Parathyroid adenoma (tissue), 2 donors: ENCODE results near the gene ARSB.
"Not testable (repeated sequence)": the region's sequence is repeated elsewhere in the genome, so short reads cannot be mapped to it uniquely, and the experiment has no call there.

Experiments used
- H2AFZ ChIP-seq: fragments of 300-600 bp; sonication (generic); one replicate; pipeline ENCODE4 v1.7.0; 2017; ENCODE audit warnings: antibody characterized with exemption, mild to moderate bottlenecking
- H3K27ac ChIP-seq: fragments of 300-600 bp; sonication (generic); one replicate; pipeline ENCODE4 v1.7.0; 2017
- H3K27me3 ChIP-seq: fragments of 300-600 bp; sonication (generic); one replicate; pipeline ENCODE4 v1.7.0; 2017; ENCODE audit warnings: low read length; ENCODE audit not compliant: control insufficient read depth, insufficient read depth
- H3K36me3 ChIP-seq: fragments of 300-600 bp; sonication (generic); one replicate; pipeline ENCODE4 v1.7.0; 2017; ENCODE audit warnings: low read length; ENCODE audit not compliant: control insufficient read depth, insufficient read depth
- H3K4me1 ChIP-seq: fragments of 300-600 bp; sonication (generic); one replicate; pipeline ENCODE4 v1.7.0; 2017; ENCODE audit warnings: control low read depth
- H3K4me2 ChIP-seq: fragments of 300-600 bp; sonication (generic); one replicate; pipeline ENCODE4 v1.7.0; 2017; ENCODE audit warnings: low read length
- H3K4me3 ChIP-seq: fragments of 300-600 bp; sonication (generic); one replicate; pipeline ENCODE4 v1.7.0; 2017; ENCODE audit warnings: low read depth, low read length
- H3K79me2 ChIP-seq: fragments of 300-600 bp; sonication (generic); one replicate; pipeline ENCODE4 v1.7.0; 2017; ENCODE audit warnings: control low read depth
- H3K9ac ChIP-seq: fragments of 300-600 bp; sonication (generic); one replicate; pipeline ENCODE4 v1.7.0; 2017; ENCODE audit warnings: mild to moderate bottlenecking
- H3K9me3 ChIP-seq: fragments of 300-600 bp; sonication (generic); one replicate; pipeline ENCODE4 v1.7.0; 2017; ENCODE audit warnings: low read length; ENCODE audit not compliant: control insufficient read depth
- TF ChIP-seq, protein P1 (sequence below): fragments of 300-600 bp; sonication (generic); IDR thresholded peaks from one replicate; pipeline ENCODE4 v1.7.0; 2017; ENCODE audit warnings: antibody characterized with exemption, mild to moderate bottlenecking
- donor health status: primary hyperparathyroidism.

The ARSB gene

DNA sequence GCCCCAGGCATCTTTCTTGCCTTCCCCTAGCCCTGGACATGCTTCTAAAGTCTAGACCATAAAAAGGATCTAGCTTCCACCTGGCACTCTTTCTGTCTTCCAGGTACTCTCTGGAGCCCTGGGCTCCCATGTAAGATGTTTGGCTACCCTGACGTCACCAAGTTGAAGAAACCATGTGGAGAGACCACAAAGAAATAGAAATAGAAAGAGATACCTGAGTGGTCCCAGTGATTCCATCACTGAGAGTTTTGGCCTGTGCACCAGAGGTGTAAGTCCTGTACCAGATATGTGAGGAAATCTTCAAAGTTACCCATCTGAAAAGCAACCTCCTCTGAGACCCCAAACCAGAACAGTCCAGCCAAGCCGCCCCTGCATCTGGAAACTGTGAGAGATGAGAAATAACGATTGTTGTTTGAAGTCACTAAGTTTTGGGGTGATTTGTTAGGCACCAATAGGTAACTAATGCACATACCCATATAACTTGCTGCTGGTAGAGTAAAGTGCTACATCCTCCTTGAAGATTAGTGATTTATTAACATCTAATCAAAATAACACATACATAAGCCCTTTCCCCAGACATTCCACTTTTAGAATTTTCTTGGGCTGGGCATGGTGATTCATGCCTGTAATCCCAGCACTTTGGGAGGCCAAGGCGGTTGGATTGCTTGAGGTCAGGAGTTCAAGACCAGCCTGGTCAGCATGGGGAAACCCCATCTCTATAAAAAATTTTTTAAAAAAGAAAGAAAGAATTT is 250.8 kb downstream of the ARSB start:
- Histone ChIP-seq H3K27ac (no peak overlapping the region), H3K4me3 (no peak overlapping the region), H3K27me3 (no peaks in the 10 kb centered on the region), H2AFZ (no peak overlapping the region), H3K4me2 (no peak overlapping the region), H3K79me2 (no peaks in the 10 kb centered on the region), H3K9ac (no peak overlapping the region), H3K36me3 (no peaks in the 10 kb centered on the region), H3K9me3 (no peaks in the 10 kb centered on the region), H3K4me1 (no peaks in the 10 kb centered on the region)
- TF ChIP-seq, protein P1, sequence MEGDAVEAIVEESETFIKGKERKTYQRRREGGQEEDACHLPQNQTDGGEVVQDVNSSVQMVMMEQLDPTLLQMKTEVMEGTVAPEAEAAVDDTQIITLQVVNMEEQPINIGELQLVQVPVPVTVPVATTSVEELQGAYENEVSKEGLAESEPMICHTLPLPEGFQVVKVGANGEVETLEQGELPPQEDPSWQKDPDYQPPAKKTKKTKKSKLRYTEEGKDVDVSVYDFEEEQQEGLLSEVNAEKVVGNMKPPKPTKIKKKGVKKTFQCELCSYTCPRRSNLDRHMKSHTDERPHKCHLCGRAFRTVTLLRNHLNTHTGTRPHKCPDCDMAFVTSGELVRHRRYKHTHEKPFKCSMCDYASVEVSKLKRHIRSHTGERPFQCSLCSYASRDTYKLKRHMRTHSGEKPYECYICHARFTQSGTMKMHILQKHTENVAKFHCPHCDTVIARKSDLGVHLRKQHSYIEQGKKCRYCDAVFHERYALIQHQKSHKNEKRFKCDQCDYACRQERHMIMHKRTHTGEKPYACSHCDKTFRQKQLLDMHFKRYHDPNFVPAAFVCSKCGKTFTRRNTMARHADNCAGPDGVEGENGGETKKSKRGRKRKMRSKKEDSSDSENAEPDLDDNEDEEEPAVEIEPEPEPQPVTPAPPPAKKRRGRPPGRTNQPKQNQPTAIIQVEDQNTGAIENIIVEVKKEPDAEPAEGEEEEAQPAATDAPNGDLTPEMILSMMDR = no peak

DNA sequence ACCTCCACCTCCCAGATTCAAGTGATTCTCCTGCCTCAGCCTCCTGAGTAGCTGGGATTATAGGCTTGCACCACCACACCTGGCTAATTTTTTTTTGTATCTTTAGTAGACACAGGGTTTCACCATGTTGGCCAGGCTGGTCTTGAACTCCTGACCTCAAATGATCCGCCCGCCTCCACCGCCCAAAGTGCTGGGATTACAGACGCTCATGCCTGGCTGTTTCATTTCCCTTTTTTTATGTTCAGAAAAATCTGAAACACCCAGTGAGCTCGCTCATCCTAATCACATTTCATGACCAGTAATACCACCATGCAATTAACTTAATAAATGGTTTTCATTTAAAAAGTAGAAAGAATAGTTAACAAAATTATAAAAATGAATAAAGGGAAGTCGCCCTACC is 252.4 kb downstream of the ARSB start:
- H3K79me2 ChIP-seq, H3K4me3 ChIP-seq, H3K27me3 ChIP-seq, H3K36me3 ChIP-seq, H2AFZ ChIP-seq, H3K27ac ChIP-seq, H3K4me1 ChIP-seq, H3K9ac ChIP-seq, H3K9me3 ChIP-seq, H3K4me2 ChIP-seq: not testable (repeated sequence)

DNA sequence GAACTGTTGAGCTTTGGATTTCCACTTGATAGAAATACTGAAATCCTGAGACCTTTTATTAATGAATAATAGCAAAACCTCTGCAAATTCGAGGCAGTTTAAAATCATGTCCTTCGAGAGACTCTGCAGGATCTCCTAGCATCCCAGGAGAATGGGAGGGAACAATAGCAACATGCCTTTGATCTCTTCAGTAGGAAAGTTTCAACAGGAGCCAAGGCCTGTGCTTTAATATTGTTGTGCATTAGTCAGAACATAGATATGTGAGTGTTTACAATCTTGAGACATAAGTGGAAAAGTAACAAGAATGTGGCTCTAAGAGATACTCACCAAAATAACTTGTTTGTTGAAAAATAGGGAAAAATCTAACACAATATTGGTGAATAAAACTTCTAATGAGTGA is 253.2 kb downstream of the ARSB start:
- H3K4me1 ChIP-seq = no peaks in the 10 kb centered on the region
- no peaks in the 10 kb centered on the region for H3K27me3 ChIP-seq
- TF ChIP-seq, protein P1 = no peak
- no peaks in the 10 kb centered on the region for H3K9me3 ChIP-seq
- no peaks in the 10 kb centered on the region for H3K36me3 ChIP-seq
- no peak overlapping the region for H3K9ac ChIP-seq
- H3K4me3 ChIP-seq = no peak overlapping the region
- H2AFZ ChIP-seq = no peak overlapping the region
- H3K4me2 ChIP-seq = no peak overlapping the region
- H3K27ac ChIP-seq = no peak overlapping the region
- no peaks in the 10 kb centered on the region for H3K79me2 ChIP-seq

DNA sequence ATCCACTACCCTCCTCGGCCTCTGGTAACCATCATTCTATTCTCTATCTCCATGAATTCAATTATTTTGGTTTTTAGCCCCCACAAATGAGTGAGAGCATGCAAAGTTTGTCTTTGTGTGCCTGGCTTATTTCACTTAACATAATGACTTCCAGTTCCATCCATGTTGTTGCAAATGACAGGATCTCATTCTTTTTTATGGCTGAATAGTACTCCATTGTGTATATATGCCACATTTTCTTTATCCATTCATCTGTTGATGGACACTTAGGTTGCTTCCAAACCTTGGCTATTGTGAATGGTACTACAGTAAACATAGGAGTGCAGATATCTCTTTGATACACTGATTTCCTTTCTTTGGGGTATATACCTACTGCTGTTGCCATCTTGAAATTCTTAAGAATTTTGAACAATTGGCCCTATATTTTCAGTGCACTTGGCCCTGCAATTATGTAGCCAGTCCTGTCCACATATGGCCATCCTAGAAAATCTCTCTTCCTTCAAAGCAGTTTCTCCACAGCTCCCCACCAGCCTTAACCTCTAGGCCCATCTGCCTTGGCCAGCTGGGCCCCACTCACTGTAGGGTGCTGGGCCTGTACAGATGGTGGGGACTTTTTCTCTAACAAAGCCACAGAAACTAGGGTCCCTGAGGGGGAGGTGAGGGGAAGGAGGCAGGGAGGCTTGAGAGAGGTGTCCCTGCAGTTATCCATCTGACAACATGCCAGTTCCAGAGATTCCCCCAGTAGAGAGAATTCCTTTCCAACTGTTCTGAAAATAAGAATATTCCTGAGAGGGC is 254.6 kb downstream of the ARSB start:
- no peak overlapping the region for H3K4me3 ChIP-seq
- H2AFZ ChIP-seq = no peak overlapping the region
- no peak overlapping the region for H3K9ac ChIP-seq
- H3K79me2 ChIP-seq = no peaks in the 10 kb centered on the region
- H3K4me1 ChIP-seq = no peaks in the 10 kb centered on the region
- H3K27me3 ChIP-seq = no peaks in the 10 kb centered on the region
- no peak overlapping the region for H3K4me2 ChIP-seq
- TF ChIP-seq, protein P1 = no peak
- no peaks in the 10 kb centered on the region for H3K36me3 ChIP-seq
- H3K27ac ChIP-seq = no peak overlapping the region
- no peaks in the 10 kb centered on the region for H3K9me3 ChIP-seq

DNA sequence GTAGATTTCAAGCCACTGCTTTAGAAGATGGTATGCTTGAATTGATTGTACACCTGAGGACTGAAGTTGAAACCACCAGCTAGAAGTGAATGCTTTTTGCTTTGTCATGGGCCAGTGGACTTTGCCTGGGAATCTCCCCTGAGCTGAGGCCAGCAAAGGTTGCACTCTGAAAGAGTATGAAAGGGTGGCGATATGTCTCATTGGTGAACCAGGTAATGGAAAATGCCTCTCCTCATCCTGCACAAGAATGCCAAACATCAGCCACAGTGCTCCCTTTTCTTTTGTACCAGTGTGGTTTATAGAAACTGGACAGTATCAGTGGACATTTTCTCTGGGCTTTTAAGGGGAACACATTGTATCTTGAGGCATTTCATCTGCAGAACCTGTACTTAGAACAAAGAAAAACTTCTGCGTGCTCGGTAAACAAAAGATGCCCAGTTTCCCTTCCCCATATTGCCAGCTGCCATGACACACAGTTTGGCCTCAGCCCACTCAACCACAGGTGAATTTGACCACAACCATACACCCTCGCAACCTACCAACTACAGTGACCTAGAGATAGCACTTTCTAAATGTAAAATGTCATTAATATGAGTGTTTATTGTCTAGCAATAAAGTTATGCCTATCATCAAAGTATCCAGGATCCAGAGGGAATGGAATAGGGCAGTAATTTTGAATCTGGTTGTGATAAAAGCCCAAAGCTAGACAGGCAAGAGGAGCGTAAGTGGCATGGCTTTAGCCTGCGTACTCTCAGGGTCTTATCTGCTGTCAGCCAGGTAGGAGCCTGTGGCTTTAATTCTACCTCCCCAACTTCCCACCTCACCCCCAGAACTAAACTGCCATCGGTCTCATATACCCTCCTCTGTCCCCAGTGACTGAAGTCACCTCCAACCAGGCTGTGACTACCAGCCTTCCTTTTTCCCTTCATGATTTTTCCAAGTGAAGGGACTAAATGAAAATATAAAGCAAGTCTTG is 257.0 kb downstream of the ARSB start:
- TF ChIP-seq, protein P1 = no peak
- Histone ChIP-seq H3K4me2 (no peak overlapping the region), H3K4me1 (no peaks in the 10 kb centered on the region), H3K79me2 (no peaks in the 10 kb centered on the region), H3K4me3 (no peak overlapping the region), H2AFZ (no peak overlapping the region), H3K27me3 (no peaks in the 10 kb centered on the region), H3K9me3 (no peaks in the 10 kb centered on the region), H3K9ac (no peak overlapping the region), H3K36me3 (no peaks in the 10 kb centered on the region), H3K27ac (no peak overlapping the region)
